IMR-90 (cell line): ENCODE measurements around the gene LOXL3. TPM values are rescaled to one million over a fixed set of nuclear protein-coding genes. Genes with fewer than 3 reads are reported as not detected.

Source experiments
- BHLHE40 ChIP-seq: fragments of 150-350 bp; IDR thresholded peaks from 2 replicates; pipeline ENCODE4 v1.6.1; 2016; ENCODE audit warnings: mild to moderate bottlenecking, low read depth, low read length
- CTCF ChIP-seq: conservative IDR thresholded peaks from 2 replicates; pipeline ENCODE4 v1.5.1; 2012; ENCODE audit warnings: mild to moderate bottlenecking, low read depth, low read length, improper control_type of control experiment
- polyA plus RNA-seq, 3 experiments: library from polyadenylated mRNA; depleted of rRNA; stranded (reverse); fragments of >200 nt; gene quantifications; 2 replicates each; pipeline ENCODE4 v1.2.3, GENCODE V29; 2012; ENCODE audit warnings: low replicate concordance in 1 of 3
- total RNA-seq: library from RNA; depleted of rRNA; stranded (reverse); fragments of >200 nt; gene quantifications from 2 replicates; pipeline ENCODE4 v1.2.3, GENCODE V29; 2012

LOXL3 gene
- total and polyA plus RNA-seq, 2 of the 4 experiments (the other 2 are of a cell fraction), result 17.9 to 23.4 TPM

GRCh38 chr2:74550231-74550630, 3.5 kb downstream of the LOXL3 start (continued):
- no peak for TF ChIP-seq CTCF
- TF ChIP-seq BHLHE40, result no peak
